ENCODE measurements around the gene CAMTA2. TPM values are rescaled to one million over a fixed set of nuclear protein-coding genes. Genes with fewer than 3 reads are reported as not detected.
A peak's percentile ranks its signal among the peaks of the same experiment; 100 is the strongest.
"Not testable (repeated sequence)": the region's sequence is repeated elsewhere in the genome, so short reads cannot be mapped to it uniquely, and the experiment has no call there.

CAMTA2 gene
- total RNA-seq, 1 donor from 2014 or later: 62.9 TPM

DNA sequence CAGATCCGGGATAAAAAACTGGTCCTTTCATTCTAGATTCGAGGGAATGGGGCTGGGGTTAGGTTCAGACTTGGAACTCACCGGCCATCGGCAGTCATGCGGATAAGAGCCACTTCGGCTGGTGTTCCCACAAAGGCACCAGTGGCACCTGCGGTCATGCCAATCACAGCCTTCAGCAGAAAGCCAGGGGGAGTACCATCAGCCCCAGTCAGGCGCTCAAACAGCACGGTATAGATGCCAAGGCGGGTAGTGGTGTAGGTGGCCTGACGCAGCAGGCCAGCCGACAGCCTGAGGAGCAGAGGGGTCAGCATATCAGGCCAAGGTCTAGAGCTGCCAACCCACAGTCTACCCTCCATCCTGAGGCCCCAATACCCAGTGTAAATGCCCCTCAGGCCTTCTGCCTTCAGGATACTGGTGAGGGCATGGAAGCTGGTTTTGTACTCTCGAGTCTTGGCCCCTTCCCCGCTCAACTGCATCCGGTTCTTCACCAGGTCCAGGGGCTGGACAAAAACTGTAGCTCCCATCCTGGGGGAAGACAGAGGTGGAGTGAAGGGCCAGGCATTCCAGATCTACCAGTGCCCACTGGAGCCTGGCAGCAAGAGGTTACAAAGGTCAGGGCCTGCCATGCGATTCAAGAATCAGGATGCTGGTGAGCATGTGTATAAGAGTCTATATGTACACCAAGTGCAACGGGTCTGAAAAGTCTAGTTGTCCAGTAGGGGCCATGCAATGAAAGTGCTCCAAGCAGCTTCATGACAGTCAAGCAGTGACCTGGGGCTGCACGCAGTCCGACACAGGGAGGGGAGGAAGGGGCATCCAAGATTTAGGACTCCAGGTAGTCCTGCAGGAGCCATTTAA, 48.6 kb downstream of the CAMTA2 start:
- ATAC-seq (no peak), DNase-seq (ENCODE audit: low spot score) (no peak)
- intact Hi-C loops (cut with DNase I): no loop called here

DNA sequence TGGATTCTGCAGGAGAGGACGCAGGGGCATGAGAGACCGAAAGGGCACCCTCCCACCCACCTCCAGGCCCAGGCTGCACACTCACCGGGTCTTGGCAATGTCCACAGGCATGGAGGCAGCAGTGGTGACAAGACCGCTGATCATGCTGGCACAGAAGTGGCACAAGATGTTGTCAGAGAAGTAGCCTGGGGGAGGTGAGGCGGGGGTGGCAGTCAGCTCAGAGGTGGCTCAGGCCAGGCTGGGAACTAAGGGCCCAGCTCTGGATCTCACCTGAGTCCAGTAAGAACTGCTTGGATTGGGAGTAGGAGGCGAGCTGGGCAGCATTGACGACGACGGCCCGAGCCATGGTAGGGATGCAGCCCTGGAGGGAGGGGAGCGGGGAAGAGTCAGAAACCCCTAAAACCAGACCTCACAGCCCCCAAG, 49.4 kb downstream of the CAMTA2 start:
- intact Hi-C loops (cut with DNase I): no loop called here
- DNase-seq (ENCODE audit: low spot score) (no peak), ATAC-seq (no peak)

DNA sequence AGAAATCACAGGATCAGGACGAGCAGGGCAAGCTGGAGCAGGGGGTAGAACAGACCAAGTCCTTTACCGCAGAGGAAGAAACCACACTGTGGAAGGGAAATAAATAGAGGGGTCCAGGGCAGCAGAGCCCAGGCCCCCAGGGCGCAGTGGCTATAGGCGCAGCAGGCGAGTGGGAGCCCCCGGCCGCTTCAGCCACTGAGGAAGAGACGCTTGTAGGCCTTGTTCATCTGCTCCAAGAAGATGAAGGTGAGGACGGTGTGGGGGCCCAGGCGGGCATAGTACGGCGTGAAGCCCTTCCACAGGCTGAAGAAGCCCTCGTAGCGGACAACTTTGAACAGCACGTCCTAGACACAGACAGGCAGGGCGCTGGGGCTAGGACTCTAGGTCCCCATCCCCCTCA, 49.9 kb downstream of the CAMTA2 start:
- ATAC-seq (no peak), DNase-seq (ENCODE audit: low spot score) (no peak)
- intact Hi-C loops (cut with DNase I): no loop called here

DNA sequence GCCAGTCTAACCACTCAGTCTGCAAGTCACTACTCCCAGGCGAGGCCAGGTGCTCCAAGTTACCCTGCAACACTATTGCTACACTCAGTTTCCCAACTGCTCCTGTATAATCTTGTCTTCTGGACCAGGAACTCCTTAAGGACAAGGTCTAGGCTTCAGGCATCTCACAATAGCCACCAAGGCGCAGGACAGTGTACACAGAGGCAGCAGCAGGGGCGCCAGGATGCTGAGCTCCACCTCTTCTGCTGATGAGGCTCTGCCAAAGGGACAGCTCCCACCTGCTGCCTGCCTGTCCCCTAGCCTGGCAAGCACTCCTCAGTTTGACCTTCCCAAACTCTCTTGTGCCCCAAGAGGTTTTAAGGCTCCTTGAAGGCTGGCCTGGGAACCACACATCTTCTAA, 51.0 kb downstream of the CAMTA2 start:
- intact Hi-C loops (cut with DNase I): no loop called here
- DNase-seq (ENCODE audit: low spot score) (no peak), ATAC-seq (no peak)

DNA sequence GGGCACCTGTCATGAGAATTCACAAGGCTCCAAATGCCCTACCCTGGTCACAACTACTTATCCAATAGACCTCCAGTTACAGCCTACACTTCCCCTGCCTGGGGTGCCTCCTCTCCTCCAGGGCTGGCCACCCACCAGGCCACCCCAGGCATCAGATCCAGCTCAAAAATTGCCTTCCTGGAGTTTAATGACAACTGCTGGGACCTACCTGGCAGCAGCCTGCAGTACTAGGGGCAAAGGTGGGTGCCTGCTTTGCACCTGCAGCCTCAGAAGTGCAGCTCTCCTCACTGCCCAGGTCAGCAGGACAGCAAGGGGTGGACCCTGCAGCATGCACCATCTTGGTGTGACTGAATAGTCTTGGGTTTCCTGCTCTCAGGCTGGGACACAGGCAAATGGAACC, 51.8 kb downstream of the CAMTA2 start:
- no peak for ATAC-seq
- intact Hi-C loops (cut with DNase I): no loop called here
- DNase-seq (ENCODE audit: low spot score): no peak

DNA sequence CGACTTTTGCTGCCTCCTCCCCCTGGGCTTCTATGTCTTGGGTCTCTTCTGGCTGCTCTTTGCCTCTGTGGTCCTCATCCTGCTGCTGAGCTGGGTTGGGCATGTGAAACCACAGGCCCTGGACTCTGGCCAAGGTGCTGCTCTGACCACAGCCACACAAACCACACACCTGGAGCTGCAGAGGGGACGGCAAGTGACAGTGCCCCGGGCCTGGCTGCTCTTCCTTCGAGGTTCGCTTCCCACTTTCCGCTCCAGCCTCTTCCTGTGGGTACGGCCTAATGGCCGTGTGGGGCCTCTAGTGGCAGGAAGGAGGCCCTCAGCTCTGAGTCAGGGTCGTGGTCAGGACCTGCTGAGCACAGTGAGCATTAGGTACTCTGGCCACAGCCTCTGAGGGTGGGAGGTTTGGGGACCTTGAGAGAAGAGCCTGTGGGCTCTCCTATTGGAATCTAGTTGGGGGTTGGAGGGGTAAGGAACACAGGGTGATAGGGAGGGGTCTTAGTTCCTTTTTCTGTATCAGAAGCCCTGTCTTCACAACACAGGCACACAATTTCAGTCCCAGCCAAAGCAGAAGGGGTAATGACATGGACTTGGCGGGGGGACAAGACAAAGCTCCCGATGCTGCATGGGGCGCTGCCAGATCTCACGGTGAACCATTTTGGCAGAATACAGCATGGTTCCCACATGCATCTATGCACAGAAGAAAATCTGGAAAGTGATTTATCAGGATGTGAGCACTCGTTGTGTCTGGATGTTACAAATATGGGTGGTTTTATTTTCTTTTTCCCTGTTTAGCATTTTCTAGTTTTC, 53.1 kb downstream of the CAMTA2 start:
- ATAC-seq (peak; percentile 36), DNase-seq (ENCODE audit: low spot score) (no peak)
- intact Hi-C loops (cut with DNase I): no loop called here

DNA sequence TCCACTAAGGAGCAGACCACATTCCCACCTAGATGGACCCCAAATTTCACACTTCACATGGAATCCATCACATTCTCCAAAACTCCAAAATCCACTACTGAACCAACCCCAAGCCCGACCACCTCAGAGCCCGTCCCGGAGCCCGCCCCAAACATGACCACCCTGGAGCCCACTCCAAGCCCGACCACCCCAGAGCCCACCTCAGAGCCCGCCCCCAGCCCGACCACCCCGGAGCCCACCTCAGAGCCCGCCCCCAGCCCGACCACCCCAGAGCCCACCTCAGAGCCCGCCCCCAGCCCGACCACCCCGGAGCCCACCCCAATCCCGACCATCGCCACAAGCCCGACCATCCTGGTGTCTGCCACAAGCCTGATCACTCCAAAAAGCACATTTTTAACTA, 53.8 kb downstream of the CAMTA2 start:
- intact Hi-C loops (cut with DNase I): no loop called here
- ATAC-seq (no peak), DNase-seq (ENCODE audit: low spot score) (no peak)

DNA sequence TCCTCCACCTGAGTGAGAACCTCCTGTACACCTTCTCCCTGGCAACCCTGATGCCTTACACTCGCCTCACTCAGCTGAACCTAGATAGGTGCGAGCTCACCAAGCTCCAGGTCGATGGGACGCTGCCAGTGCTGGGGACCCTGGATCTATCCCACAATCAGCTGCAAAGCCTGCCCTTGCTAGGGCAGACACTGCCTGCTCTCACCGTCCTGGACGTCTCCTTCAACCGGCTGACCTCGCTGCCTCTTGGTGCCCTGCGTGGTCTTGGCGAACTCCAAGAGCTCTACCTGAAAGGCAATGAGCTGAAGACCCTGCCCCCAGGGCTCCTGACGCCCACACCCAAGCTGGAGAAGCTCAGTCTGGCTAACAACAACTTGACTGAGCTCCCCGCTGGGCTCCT, 54.7 kb downstream of the CAMTA2 start:
- DNase-seq (ENCODE audit: low spot score) (no peak), ATAC-seq (no peak)
- intact Hi-C loops (cut with DNase I): no loop called here

DNA sequence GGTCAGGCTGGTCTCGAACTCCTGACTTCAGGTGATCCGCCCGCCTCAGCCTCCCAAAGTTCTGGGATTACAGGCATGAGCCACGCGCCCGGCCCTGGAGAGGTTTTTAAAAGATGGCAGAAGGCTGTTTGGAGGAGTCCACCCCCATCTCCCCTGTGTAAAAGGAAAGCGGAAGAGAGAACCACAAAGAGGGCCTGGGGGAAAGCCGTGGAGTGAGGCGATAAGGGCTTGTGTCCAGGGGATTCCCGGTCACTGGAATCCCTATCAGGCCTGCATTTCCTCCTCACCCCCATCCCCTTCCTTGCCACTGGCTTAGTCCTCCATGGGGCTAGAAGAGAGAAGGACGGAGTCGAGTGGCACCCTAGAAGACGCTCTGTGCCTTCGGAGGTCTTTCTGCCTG, 55.5 kb downstream of the CAMTA2 start, which contains the start of gene GP1BA:
Gene GP1BA (plus strand): TSS at position 315 of the 400 bp plus-strand sequence. CDS start 328 bp downstream, outside the sequence.
- DNase-seq (ENCODE audit: low spot score) (no peak), ATAC-seq (no peak)
- intact Hi-C loops (cut with DNase I): no loop called here

DNA sequence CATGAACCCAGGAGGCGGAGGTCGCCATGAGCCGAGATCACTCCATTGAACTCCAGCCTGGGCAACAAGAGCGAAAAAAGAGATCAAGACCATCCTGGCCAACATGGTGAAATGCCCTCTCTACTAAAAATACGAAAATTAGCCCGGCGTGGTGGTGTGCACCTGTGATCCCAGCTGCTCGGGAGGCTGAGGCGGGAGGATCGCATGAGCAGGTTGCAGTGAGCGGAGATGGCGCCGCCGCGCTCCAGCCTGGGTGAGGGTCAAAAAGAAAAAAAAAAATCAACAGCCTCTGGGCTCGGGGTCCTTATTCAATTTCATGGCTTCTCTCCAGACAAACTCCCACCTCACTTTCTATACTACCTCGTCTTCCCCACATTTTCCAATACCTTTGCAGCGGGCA, 58.6 kb downstream of the CAMTA2 start:
- ATAC-seq (no peak), DNase-seq (ENCODE audit: low spot score) (no peak)
- intact Hi-C loops (cut with DNase I): no loop called here

DNA sequence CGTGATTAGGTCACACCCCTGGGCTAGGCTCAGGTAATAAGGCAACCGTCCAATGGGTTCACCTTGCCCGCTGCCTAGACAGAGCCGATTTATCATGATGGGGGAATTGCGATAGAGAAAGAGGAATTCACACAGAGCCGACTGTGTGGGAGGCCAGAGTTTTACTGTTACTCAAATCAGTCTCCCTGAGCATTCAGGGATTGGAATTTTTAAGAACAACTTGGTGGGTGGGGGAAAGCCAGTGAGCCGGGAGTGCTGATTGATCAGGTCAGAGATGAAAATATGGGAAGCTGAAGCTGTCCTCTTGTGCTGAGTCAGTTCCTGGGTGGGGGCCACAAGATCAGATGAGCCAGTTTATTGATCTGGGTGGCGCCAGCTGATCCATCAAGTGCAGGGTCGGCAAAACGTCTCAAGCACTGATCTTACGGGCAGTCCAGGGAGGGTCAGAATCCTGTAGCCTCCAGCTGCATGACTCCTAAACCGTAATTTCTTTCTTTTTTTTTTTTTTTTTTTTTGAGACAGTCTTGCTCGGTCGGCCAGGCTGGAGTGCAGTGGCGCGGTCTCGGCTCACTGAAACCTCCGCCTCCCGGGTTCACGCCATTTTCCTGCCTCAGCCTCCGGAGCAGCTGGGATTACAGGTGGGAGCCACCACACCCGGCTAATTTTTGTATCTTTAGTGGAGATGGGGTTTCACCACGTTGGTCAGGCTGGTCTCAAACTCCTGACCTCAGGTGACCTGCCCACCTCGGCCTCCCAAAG, 60.7 kb downstream of the CAMTA2 start:
- ATAC-seq; intact Hi-C loops (cut with DNase I); DNase-seq (ENCODE audit: low spot score): not testable (repeated sequence)

DNA sequence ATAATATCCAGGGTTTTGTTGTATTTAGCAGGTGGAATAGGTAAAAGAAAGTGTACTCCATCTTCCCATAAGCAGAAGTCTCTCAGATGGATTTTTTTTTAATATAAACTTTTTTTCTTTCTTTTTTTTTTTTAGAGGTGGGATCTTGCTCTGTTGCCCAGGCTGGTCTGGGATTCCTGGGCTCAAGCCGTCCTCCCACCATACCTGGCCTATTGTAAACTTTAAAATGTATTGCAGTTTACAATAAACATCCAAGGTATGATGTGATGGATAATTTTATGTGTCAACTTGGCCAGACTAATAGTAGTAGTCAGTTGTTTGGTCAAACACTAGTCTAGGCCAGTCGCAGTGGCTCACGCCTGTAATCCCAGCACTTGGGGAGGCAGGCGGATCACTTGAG, 66.2 kb downstream of the CAMTA2 start:
- ATAC-seq (no peak), DNase-seq (ENCODE audit: low spot score) (no peak)
- intact Hi-C loops (cut with DNase I): no loop called here

DNA sequence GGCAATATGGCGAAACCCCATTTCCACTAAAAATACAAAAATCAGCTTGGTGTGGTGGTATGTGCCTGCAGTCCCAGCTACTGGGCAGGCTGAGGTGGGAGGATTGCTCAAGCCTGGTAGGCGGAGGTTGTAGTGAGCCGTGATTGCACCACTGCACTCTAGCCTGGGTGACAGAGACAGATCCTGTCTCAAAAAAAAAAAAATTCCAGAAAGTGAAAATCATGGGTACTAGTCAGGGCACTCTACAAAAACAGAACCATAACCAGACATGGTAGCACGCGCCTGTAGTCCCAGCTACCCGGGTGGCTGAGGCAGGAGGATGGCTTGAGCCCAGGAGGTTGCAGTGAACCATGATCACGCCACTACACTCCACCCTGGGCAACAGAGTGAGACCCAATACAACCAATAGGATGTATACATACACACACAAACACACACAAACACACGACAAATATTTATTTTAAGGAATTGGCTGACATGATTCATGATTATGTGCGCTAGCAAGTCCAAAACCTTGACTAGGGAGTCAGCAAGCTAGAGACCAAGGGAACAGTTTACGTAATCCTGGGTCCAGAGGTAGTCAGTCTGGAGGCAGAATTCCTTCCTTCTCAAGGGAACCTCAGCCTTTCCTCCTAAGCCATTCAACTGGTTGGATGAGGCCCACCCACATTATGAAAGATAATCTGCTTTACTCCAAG, 67.0 kb downstream of the CAMTA2 start:
- intact Hi-C loops (cut with DNase I): no loop called here
- ATAC-seq (no peak), DNase-seq (ENCODE audit: low spot score) (no peak)

DNA sequence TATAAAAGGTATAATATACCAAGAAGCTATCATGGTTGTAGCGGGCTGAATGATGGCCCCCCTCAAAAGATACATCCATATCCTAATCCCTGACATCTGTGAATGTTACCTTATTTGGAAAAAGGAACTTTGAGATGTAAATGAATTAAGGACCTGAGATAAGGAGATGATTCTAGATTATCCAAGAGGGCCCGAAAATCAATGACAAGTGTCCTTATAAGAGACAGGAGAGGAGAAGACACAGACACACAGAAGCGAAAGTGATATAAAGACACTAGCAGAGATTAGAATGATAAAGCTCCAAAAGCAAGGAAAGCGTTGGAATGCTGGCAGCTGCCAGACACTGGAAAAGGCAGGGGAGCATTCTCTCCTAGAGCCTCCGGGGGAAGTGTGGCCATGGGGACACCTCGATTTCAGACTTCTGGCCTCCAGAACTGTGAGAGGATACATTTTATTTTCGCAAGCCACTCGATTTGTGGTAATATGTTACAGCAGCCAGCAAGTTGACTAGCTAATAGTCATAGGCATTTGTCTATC, 67.9 kb downstream of the CAMTA2 start:
- intact Hi-C loops (cut with DNase I): loop anchor here (10.0 kb wide), 1 partner anchor 145 kb away; no protein-coding TSS in a partner anchor
- ATAC-seq: no peak
- DNase-seq (ENCODE audit: low spot score): no peak

Small RNAs within 50 kb of the gene (microRNA-seq; reads per million reads assigned to microRNA genes)
- gene MIR6864 (not detected), gene MIR6865 (not detected)

Other genes with a start within 250 kb of the CAMTA2 start
- 3.3 TPM for gene ZMYND15, start 247.8 kb downstream of the CAMTA2 start, total RNA-seq
- 30.3 TPM for gene CXCL16, start 247.7 kb downstream of the CAMTA2 start, total RNA-seq
- not detected for gene TM4SF5, start 215.8 kb downstream of the CAMTA2 start, total RNA-seq
- gene VMO1, start 201.3 kb downstream of the CAMTA2 start, total RNA-seq: 5.4 TPM
- not detected for gene GLTPD2, start 198.7 kb downstream of the CAMTA2 start, total RNA-seq
- 70.7 TPM for gene PSMB6, start 191.5 kb downstream of the CAMTA2 start, total RNA-seq
- gene PLD2, start 180.5 kb downstream of the CAMTA2 start, total RNA-seq: 47.0 TPM
- gene MINK1, start 154.3 kb downstream of the CAMTA2 start, total RNA-seq: 95.0 TPM
- gene C17orf107, start 88.1 kb downstream of the CAMTA2 start, total RNA-seq: 2.4 TPM
- gene CHRNE, start 84.6 kb downstream of the CAMTA2 start, total RNA-seq: 2.3 TPM
- gene GP1BA, start 55.4 kb downstream of the CAMTA2 start, total RNA-seq: not detected
- gene SLC25A11, start 47.6 kb downstream of the CAMTA2 start, total RNA-seq: 28.3 TPM
- gene RNF167, start 47.4 kb downstream of the CAMTA2 start, total RNA-seq: 76.5 TPM
- gene PFN1, start 39.1 kb downstream of the CAMTA2 start, total RNA-seq: 234 TPM
- gene ENO3, start 36.6 kb downstream of the CAMTA2 start, total RNA-seq: 5.1 TPM
- gene SPAG7, start 19.9 kb downstream of the CAMTA2 start, total RNA-seq: 50.8 TPM
- 1.6 TPM for gene INCA1, start 9.8 kb upstream of the CAMTA2 start, total RNA-seq
- 143 TPM for gene KIF1C, start 10.3 kb upstream of the CAMTA2 start, total RNA-seq
- gene SLC52A1, start 47.8 kb upstream of the CAMTA2 start, total RNA-seq: not detected
- 6.6 TPM for gene ZFP3, start 90.8 kb upstream of the CAMTA2 start, total RNA-seq
- 10.0 TPM for gene ZNF232, start 124.2 kb upstream of the CAMTA2 start, total RNA-seq
- 0.31 TPM for gene USP6, start 128.4 kb upstream of the CAMTA2 start, total RNA-seq
- gene ZNF594, start 204.2 kb upstream of the CAMTA2 start, total RNA-seq: 16.5 TPM
- 4.9 TPM for gene SCIMP, start 247.2 kb upstream of the CAMTA2 start, total RNA-seq

All from sciatic nerve (tissue), 2 donors.